Neural cell (in vitro differentiated cells): Measurements from ENCODE around the gene LHFPL5.

Source experiments
- EP300 ChIP-seq: fragments of 450-650 bp; conservative IDR thresholded peaks from 2 replicates; pipeline ENCODE4 v1.6.1; 2014; ENCODE audit warnings: antibody characterized with exemption, mild to moderate bottlenecking, moderate library complexity; ENCODE audit not compliant: poor library complexity, severe bottlenecking
- EZH2 ChIP-seq: fragments of 200-600, 300-800 bp; shearing (Covaris generic), sonication (generic); IDR thresholded peaks from 2 replicates; pipeline ENCODE4 v1.6.1; 2014; ENCODE audit warnings: antibody characterized with exemption, low read length, borderline replicate concordance, mild to moderate bottlenecking; ENCODE audit not compliant: insufficient read depth, poor library complexity, severe bottlenecking
- MXI1 ChIP-seq: fragments of 450-650 bp; conservative IDR thresholded peaks from 2 replicates; pipeline ENCODE4 v1.6.1; 2014; ENCODE audit warnings: antibody characterized with exemption, mild to moderate bottlenecking; ENCODE audit not compliant: poor library complexity, severe bottlenecking
- POLR2AphosphoS5 ChIP-seq: IDR thresholded peaks from 2 replicates; pipeline ENCODE4 v1.6.1; 2012
- RAD21 ChIP-seq: fragments of 450-650 bp; conservative IDR thresholded peaks from 2 replicates; pipeline ENCODE4 v1.6.1; 2014; ENCODE audit warnings: antibody characterized with exemption, mild to moderate bottlenecking, moderate library complexity
- SMC3 ChIP-seq: fragments of 450-650 bp; conservative IDR thresholded peaks from 2 replicates; pipeline ENCODE4 v1.6.1; 2014; ENCODE audit warnings: antibody characterized with exemption, mild to moderate bottlenecking, moderate library complexity; ENCODE audit not compliant: poor library complexity
- TAF1 ChIP-seq: IDR thresholded peaks from 2 replicates; pipeline ENCODE4 v1.6.1; 2012; ENCODE audit warnings: low read depth
- TF ChIP-seq, protein P1 (sequence below): fragments of 450-650 bp; IDR thresholded peaks from 2 replicates; pipeline ENCODE4 v1.5.1; 2014; ENCODE audit warnings: antibody characterized with exemption, mild to moderate bottlenecking, moderate library complexity; ENCODE audit not compliant: poor library complexity, severe bottlenecking
- TF ChIP-seq, protein P2 (sequence below): IDR thresholded peaks from 2 replicates; pipeline ENCODE4 v1.6.1; 2012; ENCODE audit warnings: borderline replicate concordance

DNA sequence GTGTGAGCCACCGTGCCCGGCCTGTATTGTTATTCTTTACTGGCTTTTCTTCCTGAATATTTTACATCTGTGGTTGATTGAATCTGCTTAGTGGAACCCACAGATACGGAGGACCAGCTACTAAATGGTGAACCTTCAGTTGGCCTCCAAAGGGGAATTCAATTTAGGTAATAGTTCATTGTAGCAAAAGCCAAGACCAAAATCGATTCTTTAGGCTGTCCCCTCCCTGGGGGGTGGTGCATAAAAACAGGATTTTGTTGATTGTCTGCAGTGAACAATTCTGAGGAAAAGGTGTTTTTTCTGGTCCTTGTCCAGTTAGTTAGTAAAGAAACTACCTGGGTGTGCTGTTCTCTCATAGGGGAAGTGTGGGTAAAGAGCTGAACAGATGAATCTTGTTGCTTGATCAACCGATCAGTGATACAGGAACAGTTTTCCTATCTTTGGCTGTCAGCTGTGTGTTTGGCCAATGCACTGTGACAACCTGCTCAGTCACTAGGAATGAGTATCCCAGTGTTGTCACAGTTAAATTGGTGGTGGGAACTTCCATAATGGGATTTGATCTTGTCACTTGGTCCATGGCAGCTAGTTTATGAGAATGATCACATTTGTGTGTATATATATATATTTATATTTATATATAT, 19.5 kb downstream of the LHFPL5 start:
- TF ChIP-seq, protein P1, sequence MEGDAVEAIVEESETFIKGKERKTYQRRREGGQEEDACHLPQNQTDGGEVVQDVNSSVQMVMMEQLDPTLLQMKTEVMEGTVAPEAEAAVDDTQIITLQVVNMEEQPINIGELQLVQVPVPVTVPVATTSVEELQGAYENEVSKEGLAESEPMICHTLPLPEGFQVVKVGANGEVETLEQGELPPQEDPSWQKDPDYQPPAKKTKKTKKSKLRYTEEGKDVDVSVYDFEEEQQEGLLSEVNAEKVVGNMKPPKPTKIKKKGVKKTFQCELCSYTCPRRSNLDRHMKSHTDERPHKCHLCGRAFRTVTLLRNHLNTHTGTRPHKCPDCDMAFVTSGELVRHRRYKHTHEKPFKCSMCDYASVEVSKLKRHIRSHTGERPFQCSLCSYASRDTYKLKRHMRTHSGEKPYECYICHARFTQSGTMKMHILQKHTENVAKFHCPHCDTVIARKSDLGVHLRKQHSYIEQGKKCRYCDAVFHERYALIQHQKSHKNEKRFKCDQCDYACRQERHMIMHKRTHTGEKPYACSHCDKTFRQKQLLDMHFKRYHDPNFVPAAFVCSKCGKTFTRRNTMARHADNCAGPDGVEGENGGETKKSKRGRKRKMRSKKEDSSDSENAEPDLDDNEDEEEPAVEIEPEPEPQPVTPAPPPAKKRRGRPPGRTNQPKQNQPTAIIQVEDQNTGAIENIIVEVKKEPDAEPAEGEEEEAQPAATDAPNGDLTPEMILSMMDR, result no peak
- TF ChIP-seq EP300, result no peak
- no peak for TF ChIP-seq RAD21
- TF ChIP-seq EZH2, result no peak
- TF ChIP-seq, protein P2, sequence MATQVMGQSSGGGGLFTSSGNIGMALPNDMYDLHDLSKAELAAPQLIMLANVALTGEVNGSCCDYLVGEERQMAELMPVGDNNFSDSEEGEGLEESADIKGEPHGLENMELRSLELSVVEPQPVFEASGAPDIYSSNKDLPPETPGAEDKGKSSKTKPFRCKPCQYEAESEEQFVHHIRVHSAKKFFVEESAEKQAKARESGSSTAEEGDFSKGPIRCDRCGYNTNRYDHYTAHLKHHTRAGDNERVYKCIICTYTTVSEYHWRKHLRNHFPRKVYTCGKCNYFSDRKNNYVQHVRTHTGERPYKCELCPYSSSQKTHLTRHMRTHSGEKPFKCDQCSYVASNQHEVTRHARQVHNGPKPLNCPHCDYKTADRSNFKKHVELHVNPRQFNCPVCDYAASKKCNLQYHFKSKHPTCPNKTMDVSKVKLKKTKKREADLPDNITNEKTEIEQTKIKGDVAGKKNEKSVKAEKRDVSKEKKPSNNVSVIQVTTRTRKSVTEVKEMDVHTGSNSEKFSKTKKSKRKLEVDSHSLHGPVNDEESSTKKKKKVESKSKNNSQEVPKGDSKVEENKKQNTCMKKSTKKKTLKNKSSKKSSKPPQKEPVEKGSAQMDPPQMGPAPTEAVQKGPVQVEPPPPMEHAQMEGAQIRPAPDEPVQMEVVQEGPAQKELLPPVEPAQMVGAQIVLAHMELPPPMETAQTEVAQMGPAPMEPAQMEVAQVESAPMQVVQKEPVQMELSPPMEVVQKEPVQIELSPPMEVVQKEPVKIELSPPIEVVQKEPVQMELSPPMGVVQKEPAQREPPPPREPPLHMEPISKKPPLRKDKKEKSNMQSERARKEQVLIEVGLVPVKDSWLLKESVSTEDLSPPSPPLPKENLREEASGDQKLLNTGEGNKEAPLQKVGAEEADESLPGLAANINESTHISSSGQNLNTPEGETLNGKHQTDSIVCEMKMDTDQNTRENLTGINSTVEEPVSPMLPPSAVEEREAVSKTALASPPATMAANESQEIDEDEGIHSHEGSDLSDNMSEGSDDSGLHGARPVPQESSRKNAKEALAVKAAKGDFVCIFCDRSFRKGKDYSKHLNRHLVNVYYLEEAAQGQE, result no peak
- no peak for TF ChIP-seq TAF1
- TF ChIP-seq POLR2AphosphoS5, result no peak
- no peak for TF ChIP-seq SMC3
- TF ChIP-seq MXI1, result no peak
